ENCODE results near the gene NCEH1. TPM values are rescaled to one million over a fixed set of nuclear protein-coding genes. Genes with fewer than 3 reads are reported as not detected.

NCEH1 gene
- total RNA-seq, 1 donor = 21.1 TPM

- TF ChIP-seq CTCF (IDR thresholded peaks at IDR 0.05; ENCODE audit: insufficient read depth, low read length) = no peak
- no peak for DNase-seq (ENCODE audit: low read depth)
- H3K4me3 ChIP-seq (ENCODE audit: low read depth, low read length) = no peak overlapping the region
Measured at GRCh38 chr3:172655388-172655787, 55.5 kb downstream of the NCEH1 start.

- DNase-seq (ENCODE audit: low read depth) = no peak
- TF ChIP-seq CTCF (IDR thresholded peaks at IDR 0.05; ENCODE audit: insufficient read depth, low read length) = no peak
- no peak overlapping the region for H3K4me3 ChIP-seq (ENCODE audit: low read depth, low read length)
Measured at GRCh38 chr3:172654470-172654869, 56.4 kb downstream of the NCEH1 start.

- no peak for DNase-seq (ENCODE audit: low read depth)
- no peak for TF ChIP-seq CTCF (IDR thresholded peaks at IDR 0.05; ENCODE audit: insufficient read depth, low read length)
- no peak overlapping the region for H3K4me3 ChIP-seq (ENCODE audit: low read depth, low read length)
Measured at GRCh38 chr3:172653004-172653572, 57.8 kb downstream of the NCEH1 start.

- no peak for TF ChIP-seq CTCF (IDR thresholded peaks at IDR 0.05; ENCODE audit: insufficient read depth, low read length)
- DNase-seq (ENCODE audit: low read depth) = no peak
- no peak overlapping the region for H3K4me3 ChIP-seq (ENCODE audit: low read depth, low read length)
Measured at GRCh38 chr3:172651936-172652625, 58.8 kb downstream of the NCEH1 start.

- no peak for TF ChIP-seq CTCF (IDR thresholded peaks at IDR 0.05; ENCODE audit: insufficient read depth, low read length)
- no peak for DNase-seq (ENCODE audit: low read depth)
- H3K4me3 ChIP-seq (ENCODE audit: low read depth, low read length) = no peak overlapping the region
Measured at GRCh38 chr3:172649987-172650386, 60.9 kb downstream of the NCEH1 start.

- peak; percentile 70 for DNase-seq (ENCODE audit: low read depth)
- TF ChIP-seq CTCF (IDR thresholded peaks at IDR 0.05; ENCODE audit: insufficient read depth, low read length) = no peak
- H3K4me3 ChIP-seq (ENCODE audit: low read depth, low read length) = no peak overlapping the region
Measured at GRCh38 chr3:172648747-172649146, 62.1 kb downstream of the NCEH1 start.
